ENCODE measurements around the gene GNPTAB.

DNA sequence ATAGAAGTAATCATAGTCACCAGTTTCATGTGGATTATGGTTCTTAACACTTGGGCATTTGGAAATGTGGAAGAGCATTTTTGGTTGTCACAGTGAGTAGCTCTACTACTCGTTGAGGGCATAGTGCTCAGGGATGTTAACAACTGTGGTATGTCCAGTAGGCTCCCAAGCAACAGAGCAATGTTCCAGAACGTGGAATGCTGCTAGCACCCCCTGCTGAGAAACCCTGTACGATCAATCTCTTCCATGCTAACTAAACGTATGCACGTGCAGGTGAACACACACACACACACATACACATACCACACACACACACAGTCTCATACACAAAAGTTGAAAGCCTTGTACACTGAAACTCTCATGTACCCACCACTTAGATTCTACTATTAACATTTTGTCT, 16.6 kb upstream of the GNPTAB start:
- TF ChIP-seq CTCF (IDR thresholded peaks at IDR 0.05) (no peak), POLR2A (IDR thresholded peaks at IDR 0.05) (no peak)
